Upper lobe of left lung (tissue), 6 donors: ENCODE measurements around the gene AFF3. TPM values are rescaled to one million over a fixed set of nuclear protein-coding genes. Genes with fewer than 3 reads are reported as not detected.
A peak's percentile ranks its signal among the peaks of the same experiment; 100 is the strongest.

ENCODE experiments used
- ATAC-seq, 2 donors: fragments of 200-7000 bp; cut with Tn5 transposase; one replicate each; pipeline ENCODE4 v1.9.1; 2022; ENCODE audit warnings: mild to moderate bottlenecking in 2 of 2, moderate library complexity in 2 of 2; ENCODE audit not compliant: low FRiP score in 2 of 2
- DNase-seq, 2 donors: peaks; one replicate each; pipeline ENCODE4 v3.0.0-alpha.2; 2019 to 2020
- H3K27ac ChIP-seq, 4 donors: fragments of 200-600 bp; sonication (generic); one replicate each; pipeline ENCODE4 v1.5.1; 2016 to 2019
- H3K27me3 ChIP-seq, 4 donors: fragments of 200-600 bp; sonication (generic); one replicate each; pipeline ENCODE4 v1.5.1; 2017 to 2019
- H3K36me3 ChIP-seq, 4 donors: fragments of 200-600 bp; sonication (generic); one replicate each; pipeline ENCODE4 v1.5.1; 2016 to 2019
- H3K4me1 ChIP-seq, 4 donors: fragments of 200-600 bp; sonication (generic); one replicate each; pipeline ENCODE4 v1.5.1; 2018 to 2019
- H3K4me3 ChIP-seq, 4 donors: fragments of 200-600 bp; sonication (generic); one replicate each; pipeline ENCODE4 v1.5.1; 2017 to 2019; ENCODE audit warnings: mild to moderate bottlenecking in 2 of 4, moderate library complexity in 1 of 4
- H3K9me3 ChIP-seq, 4 donors: fragments of 200-600 bp; sonication (generic); one replicate each; pipeline ENCODE4 v1.5.1; 2018 to 2019
- EP300 ChIP-seq, 4 donors: sonication (generic); formaldehyde crosslinking; IDR thresholded peaks; one replicate each; pipeline ENCODE4 v1.5.1; 2017; ENCODE audit warnings: antibody characterized with exemption in 4 of 4, control low read depth in 2 of 4
- POLR2A ChIP-seq, 4 donors: fragments of 450-650 bp; IDR thresholded peaks; one replicate each; pipeline ENCODE4 v1.5.1; 2016 to 2017; ENCODE audit warnings: antibody characterized with exemption in 4 of 4, mild to moderate bottlenecking in 2 of 4
- POLR2AphosphoS5 ChIP-seq, 2 donors: sonication (generic); formaldehyde crosslinking; IDR thresholded peaks; one replicate each; pipeline ENCODE4 v1.5.1; 2017; ENCODE audit warnings: antibody characterized with exemption in 2 of 2
- whole genome bisulfite sequencing, 2 donors: methylation state at CpG; one replicate each; pipeline ENCODE4 v1.1.5; 2017 to 2018; 5-methylcytosine and 5-hydroxymethylcytosine counted together
- total RNA-seq, 6 donors: library from RNA; depleted of rRNA in 4 of 6; stranded (reverse); fragments of >200 nt in 4 of 6; gene quantifications; one replicate each; pipeline versions ENCODE4 v1.1.0 to v1.2.1, GENCODE V29; 2016 to 2021
- TF ChIP-seq, protein P1 (sequence below), 6 experiments: fragments of 450-650 bp in 4 of 6; fragments of 200-600 bp in 2 of 6; sonication (generic) in 2 of 6; IDR thresholded peaks; one replicate each; pipeline ENCODE4 v1.5.1; 2016 to 2019; ENCODE audit warnings: antibody characterized with exemption in 6 of 6
- donor health status: DM: no; HTN: no; CAD: no; lungs with moderate emphysema.
- donor health status: DM: no; HTN: yes; CAD: no; lungs with severe emphysema.

AFF3 gene
- total RNA-seq, 6 donors from 2014 or later = 21.0 to 195 (median 47.9) TPM

DNA sequence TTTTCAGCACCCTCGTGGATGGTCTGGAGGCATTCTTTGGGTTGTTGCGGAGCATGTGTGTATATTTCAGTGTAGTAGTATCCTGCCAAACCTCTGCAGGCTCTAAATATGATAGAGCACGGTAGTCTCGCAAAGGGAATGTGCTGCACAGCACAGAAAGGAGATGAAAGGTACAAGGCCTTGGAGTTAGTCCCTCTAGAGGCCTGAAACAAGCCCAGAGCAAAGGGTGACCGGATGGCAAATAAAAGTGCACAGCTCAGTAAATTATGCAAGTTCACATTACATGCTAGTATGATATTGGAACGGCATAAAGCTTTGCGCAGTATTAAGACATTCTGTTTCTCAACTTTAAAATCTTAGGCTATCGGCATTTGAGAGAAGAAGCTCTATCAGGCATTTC is 358.1 kb downstream of the AFF3 start:
- WGBS, 2 donors = 86 to 96% methylated on average over 8 of the region's 8 CpGs
- Histone ChIP-seq H3K27me3 (no peaks in the 10 kb centered on the region), H3K9me3 (no peaks in the 10 kb centered on the region), H3K27ac (no peak overlapping the region), H3K4me1 (peaks cover 0 to 5% (median 0%) of the 10 kb centered on the region in 4 donors), H3K4me3 (no peak overlapping the region), H3K36me3 (no peaks in the 10 kb centered on the region)
- ATAC-seq (no peak), DNase-seq (no peak)
- no peak for TF ChIP-seq EP300 (IDR thresholded peaks at IDR 0.05)
- no peak for TF ChIP-seq POLR2AphosphoS5 (IDR thresholded peaks at IDR 0.05)
- TF ChIP-seq, protein P1, sequence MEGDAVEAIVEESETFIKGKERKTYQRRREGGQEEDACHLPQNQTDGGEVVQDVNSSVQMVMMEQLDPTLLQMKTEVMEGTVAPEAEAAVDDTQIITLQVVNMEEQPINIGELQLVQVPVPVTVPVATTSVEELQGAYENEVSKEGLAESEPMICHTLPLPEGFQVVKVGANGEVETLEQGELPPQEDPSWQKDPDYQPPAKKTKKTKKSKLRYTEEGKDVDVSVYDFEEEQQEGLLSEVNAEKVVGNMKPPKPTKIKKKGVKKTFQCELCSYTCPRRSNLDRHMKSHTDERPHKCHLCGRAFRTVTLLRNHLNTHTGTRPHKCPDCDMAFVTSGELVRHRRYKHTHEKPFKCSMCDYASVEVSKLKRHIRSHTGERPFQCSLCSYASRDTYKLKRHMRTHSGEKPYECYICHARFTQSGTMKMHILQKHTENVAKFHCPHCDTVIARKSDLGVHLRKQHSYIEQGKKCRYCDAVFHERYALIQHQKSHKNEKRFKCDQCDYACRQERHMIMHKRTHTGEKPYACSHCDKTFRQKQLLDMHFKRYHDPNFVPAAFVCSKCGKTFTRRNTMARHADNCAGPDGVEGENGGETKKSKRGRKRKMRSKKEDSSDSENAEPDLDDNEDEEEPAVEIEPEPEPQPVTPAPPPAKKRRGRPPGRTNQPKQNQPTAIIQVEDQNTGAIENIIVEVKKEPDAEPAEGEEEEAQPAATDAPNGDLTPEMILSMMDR (IDR thresholded peaks at IDR 0.05) = no peak
- TF ChIP-seq POLR2A (IDR thresholded peaks at IDR 0.05) = no peak

DNA sequence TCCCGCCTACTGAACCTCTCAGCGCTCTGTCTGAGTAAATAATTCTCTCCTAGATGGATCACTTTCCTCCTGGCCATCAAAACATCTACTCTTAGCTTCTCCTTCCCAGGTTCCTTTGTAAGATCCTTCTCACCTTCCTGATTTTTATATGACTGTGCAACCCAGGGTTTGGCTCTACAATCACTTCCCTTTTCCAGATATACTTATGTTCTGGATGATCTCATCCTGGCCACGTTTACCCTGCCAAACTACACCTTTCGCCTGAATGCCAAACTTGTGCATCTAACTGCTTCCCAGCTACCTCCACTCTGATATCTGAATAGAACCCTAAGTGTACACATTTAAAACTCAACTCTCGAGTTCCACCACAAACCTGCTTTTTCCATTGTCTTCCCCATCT is 362.1 kb downstream of the AFF3 start:
- 81 to 84% methylated on average over 5 of the region's 5 CpGs for WGBS, 2 donors
- H3K36me3 ChIP-seq = no peaks in the 10 kb centered on the region
- TF ChIP-seq, protein P1 (IDR thresholded peaks at IDR 0.05) = no peak
- TF ChIP-seq EP300 (IDR thresholded peaks at IDR 0.05) = no peak
- no peak for TF ChIP-seq POLR2A (IDR thresholded peaks at IDR 0.05)
- no peak for TF ChIP-seq POLR2AphosphoS5 (IDR thresholded peaks at IDR 0.05)
- H3K9me3 ChIP-seq = no peaks in the 10 kb centered on the region
- no peaks in the 10 kb centered on the region for H3K4me1 ChIP-seq
- no peak overlapping the region for H3K27ac ChIP-seq
- DNase-seq (no peak), ATAC-seq (no peak)
- no peaks in the 10 kb centered on the region for H3K27me3 ChIP-seq
- no peak overlapping the region for H3K4me3 ChIP-seq

DNA sequence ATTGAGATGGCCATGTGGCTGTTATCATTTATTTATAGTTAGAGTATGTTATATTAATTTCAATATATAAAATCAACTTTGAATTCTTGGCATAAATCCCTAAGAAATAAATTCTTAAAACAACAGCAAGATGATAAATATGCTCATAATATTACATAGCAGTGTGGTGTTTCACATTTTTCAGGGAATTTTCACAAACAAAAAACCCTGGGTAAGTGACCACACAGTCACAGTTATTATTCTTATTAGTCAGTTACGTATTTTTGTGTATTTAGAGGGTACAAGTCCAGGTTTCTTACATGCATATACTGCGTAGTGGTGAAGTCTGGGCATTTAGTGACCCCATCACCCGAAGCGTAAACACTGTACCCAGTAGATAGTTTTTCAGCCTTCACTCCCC is 363.1 kb downstream of the AFF3 start:
- WGBS, 2 donors = 92 to 98% methylated on average over 4 of the region's 4 CpGs
- no peak for TF ChIP-seq EP300 (IDR thresholded peaks at IDR 0.05)
- TF ChIP-seq POLR2AphosphoS5 (IDR thresholded peaks at IDR 0.05) = no peak
- TF ChIP-seq POLR2A (IDR thresholded peaks at IDR 0.05) = no peak
- TF ChIP-seq, protein P1 (IDR thresholded peaks at IDR 0.05) = no peak
- ATAC-seq = no peak

DNA sequence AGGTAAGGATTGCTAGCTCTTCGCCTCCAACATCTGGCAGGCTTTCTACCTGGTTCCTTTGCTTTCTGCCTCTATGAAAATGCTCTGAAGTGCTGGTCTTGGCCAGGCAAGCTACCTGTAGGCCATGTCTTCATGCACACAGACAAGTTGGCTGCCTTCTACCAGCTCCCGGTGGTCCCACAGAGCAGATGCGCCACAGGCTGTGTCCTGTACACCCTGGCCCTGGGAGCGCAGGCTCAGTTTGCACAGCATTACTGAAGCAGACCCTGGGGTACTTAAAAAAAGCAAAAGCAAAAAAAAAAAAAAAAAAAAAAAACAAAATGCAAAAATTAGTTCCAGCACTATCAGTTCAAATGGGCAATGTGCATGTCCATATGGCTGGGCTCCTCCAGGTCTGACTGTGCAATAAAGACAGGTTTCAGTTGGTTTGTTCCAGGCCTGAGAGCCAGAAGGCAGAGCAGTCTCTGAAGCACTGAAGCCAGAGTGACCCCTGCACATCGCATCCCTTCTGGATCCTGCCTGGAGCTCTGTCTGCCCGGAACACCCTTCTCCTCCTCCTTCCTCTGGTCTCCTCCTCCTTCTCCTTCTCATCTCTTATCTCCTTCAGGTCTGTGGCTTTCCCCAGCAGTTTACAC is 364.6 kb downstream of the AFF3 start:
- ATAC-seq (no peak), DNase-seq (peak in 1 of 2 donors; percentile 24)
- Histone ChIP-seq H3K9me3 (no peaks in the 10 kb centered on the region), H3K36me3 (no peaks in the 10 kb centered on the region), H3K27me3 (no peaks in the 10 kb centered on the region), H3K27ac (no peak overlapping the region), H3K4me3 (no peak overlapping the region), H3K4me1 (no peaks in the 10 kb centered on the region)
- TF ChIP-seq, protein P1 (IDR thresholded peaks at IDR 0.05) = no peak
- TF ChIP-seq POLR2A (IDR thresholded peaks at IDR 0.05) (no peak), POLR2AphosphoS5 (IDR thresholded peaks at IDR 0.05) (no peak), EP300 (IDR thresholded peaks at IDR 0.05) (no peak)
- 96 to 99% methylated on average over 6 of the region's 6 CpGs for WGBS, 2 donors

More for the DNA sequence above, 363.1 kb downstream of the AFF3 start:
- Histone ChIP-seq H3K4me1 (no peaks in the 10 kb centered on the region), H3K36me3 (no peaks in the 10 kb centered on the region), H3K9me3 (no peaks in the 10 kb centered on the region), H3K27ac (no peak overlapping the region), H3K4me3 (no peak overlapping the region), H3K27me3 (no peaks in the 10 kb centered on the region)
- DNase-seq = no peak
